ENCODE data around the gene RAX2. TPM values are rescaled to one million over a fixed set of nuclear protein-coding genes. Genes with fewer than 3 reads are reported as not detected.

The RAX2 gene
- total and polyA plus RNA-seq, 10 of the 15 experiments (the other 5 are each of a cell fraction or from before 2014, with no cell fraction given), result not detected

- no TSS peak for BruUV-seq (replicated peaks)
- 87% methylated on average over 5 of the region's 5 CpGs for WGBS (ENCODE audit: insufficient coverage, insufficient replicate concordance, low lambda C conversion rate, missing lambda C conversion rate)
These were observed 48.9 kb downstream of the RAX2 start for GRCh38 chr19:3723110-3723488.

More at GRCh38 chr19:3723110-3723488, 48.9 kb downstream of the RAX2 start:
- intact Hi-C loops (cut with micrococcal nuclease; ENCODE audit: unreplicated experiment) (no loop called here), in situ Hi-C loops (cut with MboI) (no loop called here)
- no peak overlapping the region for H2AFZ ChIP-seq (ENCODE audit: control insufficient read depth, low read depth, low read length)
- ChIA-PET POLR2A (no interaction called here), CTCF (no interaction called here), RAD21 (ENCODE audit: unreplicated experiment) (interaction anchor here (0.7 kb wide), 1 partner anchor 306 kb away, joined by 3 read pairs; no protein-coding TSS in a partner anchor), SMC1A (ENCODE audit: uncharacterized antibody, unreplicated experiment) (no interaction called here)
- H3K4me1 ChIP-seq (ENCODE audit: control insufficient read depth, insufficient read depth, low read length), result no peaks in the 10 kb centered on the region
- H3K27ac ChIP-seq (ENCODE audit: control insufficient read depth, insufficient read depth), result no peak overlapping the region
- DNase-seq (ENCODE audit: low read depth, low spot score) (no peak), ATAC-seq (no peak), FAIRE-seq (no peak)
- H3K79me2 ChIP-seq (ENCODE audit: control insufficient read depth, insufficient read depth, low read length), result no peaks in the 10 kb centered on the region
- H3K4me2 ChIP-seq (ENCODE audit: control insufficient read depth, insufficient read depth), result no peak overlapping the region
- H3K27me3 ChIP-seq (replicated peaks in 1 of 2; ENCODE audit: control insufficient read depth in 2 of 2, insufficient read depth in 2 of 2, low read length in 1 of 2), result peaks cover 1 to 3% of the 10 kb centered on the region in 2 experiments; a peak in 1 of 4 replicates
- H3K36me3 ChIP-seq (ENCODE audit: control insufficient read depth in 2 of 2, insufficient read depth in 2 of 2, low read length in 1 of 2), result no peaks in the 10 kb centered on the region
- H3K9me3 ChIP-seq (replicated peaks; ENCODE audit: control insufficient read depth, insufficient read depth, low read length), result no peaks in the 10 kb centered on the region
- H4K20me1 ChIP-seq (ENCODE audit: control insufficient read depth, insufficient read depth), result no peaks in the 10 kb centered on the region
- no peak overlapping the region for H3K4me3 ChIP-seq
- no peak overlapping the region for H3K9ac ChIP-seq (ENCODE audit: control insufficient read depth, insufficient read depth, low read length)
- TF ChIP-seq ZNF217 (IDR thresholded peaks at IDR 0.05) (no peak), IKZF1 (conservative IDR thresholded peaks at IDR 0.05) (no peak), ZNF622 (IDR thresholded peaks at IDR 0.05) (no peak), SKIL (IDR thresholded peaks at IDR 0.05; ENCODE audit: low read depth, poor library complexity, severe bottlenecking) (no peak), ZNF274 (IDR thresholded peaks at IDR 0.05; ENCODE audit: insufficient read depth, insufficient read length) (no peak), MTA2 (IDR thresholded peaks at IDR 0.05; ENCODE audit: low read depth) (no peak), PRDM15 (CRISPR knock-in tag; IDR thresholded peaks at IDR 0.05) (no peak), KLF5 (IDR thresholded peaks at IDR 0.05; ENCODE audit: partially characterized antibody) (no peak), POLR2A (IDR thresholded peaks at IDR 0.05; ENCODE audit: low read depth, low read length) (no peak), SUZ12 (IDR thresholded peaks at IDR 0.05; ENCODE audit: unreplicated experiment) (no peak), ESRRA (IDR thresholded peaks at IDR 0.05; ENCODE audit: low read length) (no peak), RFX5 (IDR thresholded peaks at IDR 0.05; ENCODE audit: low read depth, low read length) (no peak)
